Bronchial epithelial cell (primary cell): Measurements from ENCODE around the gene PARP11. TPM values are rescaled to one million over a fixed set of nuclear protein-coding genes. Genes with fewer than 3 reads are reported as not detected.

Source experiments
- DNase-seq: peaks from one replicate; pipeline ENCODE4 v3.0.0-alpha.2; 2010; ENCODE audit warnings: low read depth
- FAIRE-seq: peaks from 2 replicates; lab custom pipeline; 2011; peaks lifted over from hg19 to GRCh38; lab: Jason Lieb, UNC
- H3K27me3 ChIP-seq: 2 replicates; pipeline ENCODE4 v1.5.1; 2011; ENCODE audit warnings: low read length; ENCODE audit not compliant: control insufficient read depth, insufficient read depth
- H3K36me3 ChIP-seq: 2 replicates; pipeline ENCODE4 v1.5.1; 2011; ENCODE audit warnings: low read length; ENCODE audit not compliant: control insufficient read depth, insufficient read depth
- H3K4me3 ChIP-seq: 2 replicates; pipeline ENCODE4 v1.5.1; 2011; ENCODE audit warnings: mild to moderate bottlenecking, low read depth, low read length, control low read depth
- CTCF ChIP-seq: IDR thresholded peaks from 2 replicates; pipeline ENCODE4 v1.5.1; 2011; ENCODE audit warnings: mild to moderate bottlenecking, moderate library complexity, low read length, control low read depth, inconsistent platforms; ENCODE audit not compliant: insufficient read depth, severe bottlenecking
- total RNA-seq: library from RNA; depleted of rRNA; stranded (reverse); fragments of >200 nt; gene quantifications from 2 replicates; pipeline ENCODE4 v1.2.1, GENCODE V29; 2014

The PARP11 gene
- total RNA-seq, 1 donor from 2014 or later: 1.8 TPM

GRCh38 chr12:3901116-3901515, 27.9 kb upstream of the PARP11 start:
- no peak for FAIRE-seq
- no peaks in the 10 kb centered on the region for H3K27me3 ChIP-seq

GRCh38 chr12:3898756-3899155, 25.6 kb upstream of the PARP11 start:
- no peak for TF ChIP-seq CTCF
- H3K36me3 ChIP-seq: no peaks in the 10 kb centered on the region
- no peak overlapping the region for H3K4me3 ChIP-seq
- DNase-seq (no peak), FAIRE-seq (no peak)
- H3K27me3 ChIP-seq: no peaks in the 10 kb centered on the region

More at GRCh38 chr12:3901116-3901515, 27.9 kb upstream of the PARP11 start:
- no peaks in the 10 kb centered on the region for H3K36me3 ChIP-seq
- TF ChIP-seq CTCF: no peak
- H3K4me3 ChIP-seq: no peak overlapping the region
- no peak for DNase-seq

GRCh38 chr12:3897371-3897971, 24.3 kb upstream of the PARP11 start:
- TF ChIP-seq CTCF: no peak
- H3K27me3 ChIP-seq: no peaks in the 10 kb centered on the region
- no peak for DNase-seq

GRCh38 chr12:3896801-3897351, 23.7 kb upstream of the PARP11 start:
- TF ChIP-seq CTCF: no peak
- no peak for FAIRE-seq
- Histone ChIP-seq H3K36me3 (no peaks in the 10 kb centered on the region), H3K4me3 (no peak overlapping the region), H3K27me3 (no peaks in the 10 kb centered on the region)
- DNase-seq: peak; percentile 56

More at GRCh38 chr12:3897371-3897971, 24.3 kb upstream of the PARP11 start:
- Histone ChIP-seq H3K4me3 (no peak overlapping the region), H3K36me3 (no peaks in the 10 kb centered on the region)
- FAIRE-seq: no peak

GRCh38 chr12:3896356-3896755, 23.2 kb upstream of the PARP11 start:
- no peak for FAIRE-seq
- no peak overlapping the region for H3K4me3 ChIP-seq
- H3K36me3 ChIP-seq: no peaks in the 10 kb centered on the region
- no peak for DNase-seq
- H3K27me3 ChIP-seq: no peaks in the 10 kb centered on the region
- TF ChIP-seq CTCF: no peak
